H9 (cell line): ENCODE data around the gene NUP133. TPM values are rescaled to one million over a fixed set of nuclear protein-coding genes. Genes with fewer than 3 reads are reported as not detected.

Experiments
- DNase-seq: peaks from one replicate; pipeline ENCODE4 v3.0.0-alpha.2; 2017
- H2AFZ ChIP-seq: one replicate; pipeline ENCODE4 v1.6.1; 2013; ENCODE audit warnings: mild to moderate bottlenecking, low read length, control low read depth, moderate library complexity
- H2AK5ac ChIP-seq: 2 replicates; pipeline ENCODE4 v1.6.1; 2013; ENCODE audit warnings: low read length, control low read depth, mixed read lengths; ENCODE audit not compliant: insufficient read length
- H2BK120ac ChIP-seq: one replicate; pipeline ENCODE4 v1.6.1; 2013; ENCODE audit warnings: low read depth, mild to moderate bottlenecking, low read length, control low read depth, inconsistent platforms; ENCODE audit not compliant: poor library complexity, severe bottlenecking
- H2BK12ac ChIP-seq: 2 replicates; pipeline ENCODE4 v1.6.1; 2013; ENCODE audit warnings: low read length, control low read depth, mixed read lengths, low read depth; ENCODE audit not compliant: insufficient read length
- H2BK15ac ChIP-seq: 2 replicates; pipeline ENCODE4 v1.6.1; 2013; ENCODE audit warnings: low read depth, low read length, control low read depth
- H2BK20ac ChIP-seq: one replicate; pipeline ENCODE4 v1.6.1; 2013; ENCODE audit warnings: low read depth, mild to moderate bottlenecking, low read length, control low read depth, inconsistent platforms; ENCODE audit not compliant: poor library complexity, severe bottlenecking
- H2BK5ac ChIP-seq: 2 replicates; pipeline ENCODE4 v1.6.1; 2013; ENCODE audit warnings: low read length, control low read depth, mixed read lengths; ENCODE audit not compliant: insufficient read length
- H3K14ac ChIP-seq: 2 replicates; pipeline ENCODE4 v1.6.1; 2013; ENCODE audit warnings: low read length, control low read depth; ENCODE audit not compliant: insufficient read depth
- H3K18ac ChIP-seq: 2 replicates; pipeline ENCODE4 v1.6.1; 2013; ENCODE audit warnings: low read depth, mild to moderate bottlenecking, mixed read lengths, low read length, control low read depth; ENCODE audit not compliant: insufficient read length
- H3K23ac ChIP-seq: 2 replicates; pipeline ENCODE4 v1.6.1; 2013; ENCODE audit warnings: low read length, control low read depth, mixed read lengths, low read depth; ENCODE audit not compliant: insufficient read length
- H3K23me2 ChIP-seq: 2 replicates; pipeline ENCODE4 v1.6.1; 2013; ENCODE audit warnings: low read depth, mild to moderate bottlenecking, mixed read lengths, low read length, control low read depth; ENCODE audit not compliant: insufficient read length, poor library complexity, severe bottlenecking
- H3K27ac ChIP-seq: 2 replicates; pipeline ENCODE4 v1.5.1; 2013; ENCODE audit warnings: low read length, control low read depth, mixed read lengths, low read depth; ENCODE audit not compliant: insufficient read length
- H3K27me3 ChIP-seq: 2 replicates; pipeline ENCODE4 v1.6.1; 2013; ENCODE audit warnings: low read length, control low read depth, inconsistent platforms; ENCODE audit not compliant: insufficient read depth
- H3K4ac ChIP-seq: 2 replicates; pipeline ENCODE4 v1.6.1; 2013; ENCODE audit warnings: low read depth, mild to moderate bottlenecking, control low read depth, inconsistent platforms, low read length, moderate library complexity
- H3K4me1 ChIP-seq: 2 replicates; pipeline ENCODE4 v1.6.1; 2013; ENCODE audit warnings: low read length, control low read depth, inconsistent platforms; ENCODE audit not compliant: insufficient read depth
- H3K4me2 ChIP-seq: 2 replicates; pipeline ENCODE4 v1.6.1; 2013; ENCODE audit warnings: low read length, control low read depth, mixed read lengths; ENCODE audit not compliant: insufficient read length, insufficient read depth
- H3K56ac ChIP-seq: 2 replicates; pipeline ENCODE4 v1.6.1; 2013; ENCODE audit warnings: low read depth, mild to moderate bottlenecking, mixed read lengths, low read length, control low read depth; ENCODE audit not compliant: insufficient read length
- H3K79me1 ChIP-seq: 2 replicates; pipeline ENCODE4 v1.6.1; 2013; ENCODE audit warnings: low read depth, mild to moderate bottlenecking, moderate library complexity, low read length, control low read depth, inconsistent platforms; ENCODE audit not compliant: insufficient read depth, poor library complexity, severe bottlenecking
- H3K79me2 ChIP-seq: 2 replicates; pipeline ENCODE4 v1.6.1; 2013; ENCODE audit warnings: low read length, control low read depth, inconsistent platforms; ENCODE audit not compliant: insufficient read depth
- H3K9ac ChIP-seq: 2 replicates; pipeline ENCODE4 v1.6.1; 2013; ENCODE audit warnings: low read length, control low read depth, mixed read lengths; ENCODE audit not compliant: insufficient read length; ENCODE audit errors: extremely low read depth
- H3K9me3 ChIP-seq: one replicate; pipeline ENCODE4 v1.6.1; 2013; ENCODE audit warnings: low read depth, low read length, inconsistent platforms; ENCODE audit not compliant: control insufficient read depth
- H3T11ph ChIP-seq: one replicate; pipeline ENCODE4 v1.6.1; 2013; ENCODE audit warnings: mild to moderate bottlenecking, low read length, control low read depth, inconsistent platforms
- H4K20me1 ChIP-seq: one replicate; pipeline ENCODE4 v1.6.1; 2013; ENCODE audit not compliant: control insufficient read depth, insufficient read length, insufficient read depth
- H4K5ac ChIP-seq: 2 replicates; pipeline ENCODE4 v1.6.1; 2013; ENCODE audit warnings: low read depth, mild to moderate bottlenecking, mixed read lengths, low read length, control low read depth; ENCODE audit not compliant: insufficient read length
- H4K8ac ChIP-seq: replicated peaks from 2 replicates; pipeline ENCODE4 v1.6.1; 2013; ENCODE audit warnings: low read length, control low read depth, mixed read lengths, low read depth; ENCODE audit not compliant: insufficient read length
- H4K91ac ChIP-seq: 2 replicates; pipeline ENCODE4 v1.6.1; 2013; ENCODE audit warnings: low read depth, mild to moderate bottlenecking, moderate library complexity, mixed read lengths, low read length, control low read depth; ENCODE audit not compliant: insufficient read length
- H3K27ac Mint-ChIP-seq, 3 experiments: 2 replicates in 2 of 3; 3 replicates in 1 of 3; pipeline ENCODE4 v1.8.0; 2020 to 2021; ENCODE audit warnings: mixed read lengths in 3 of 3, mild to moderate bottlenecking in 1 of 3, moderate library complexity in 1 of 3
- H3K27me3 Mint-ChIP-seq: 2 replicates; pipeline ENCODE4 v1.8.0; 2021; ENCODE audit warnings: low read depth, mild to moderate bottlenecking, moderate library complexity, mixed read lengths
- H3K36me3 Mint-ChIP-seq, 3 experiments: 2 replicates in 2 of 3; 3 replicates in 1 of 3; pipeline ENCODE4 v1.8.0; 2020 to 2021; ENCODE audit warnings: low read depth in 3 of 3, mixed read lengths in 3 of 3; ENCODE audit not compliant: insufficient read depth in 1 of 3
- H3K4me1 Mint-ChIP-seq, 2 experiments: 2 replicates each; pipeline ENCODE4 v1.8.0; 2020; ENCODE audit warnings: mixed read lengths in 2 of 2
- H3K4me3 Mint-ChIP-seq, 2 experiments: 2 replicates in 1 of 2; 3 replicates in 1 of 2; pipeline ENCODE4 v1.8.0; 2020 to 2021; ENCODE audit warnings: mild to moderate bottlenecking in 2 of 2, mixed read lengths in 2 of 2, moderate library complexity in 1 of 2
- H3K9me3 Mint-ChIP-seq, 2 experiments: 2 replicates in 1 of 2; 3 replicates in 1 of 2; pipeline ENCODE4 v1.8.0; 2020; ENCODE audit warnings: mild to moderate bottlenecking in 2 of 2, mixed read lengths in 2 of 2, moderate library complexity in 1 of 2
- WGBS: extraction: QIAGEN DNeasy Blood & Tissue Kit; methylation state at CpG from one replicate; pipeline ENCODE4 v1.1.7; 2013; ENCODE audit warnings: missing lambda C conversion rate, low lambda C conversion rate, mixed read lengths; ENCODE audit not compliant: insufficient read length; ENCODE audit errors: extremely low coverage; 5-methylcytosine and 5-hydroxymethylcytosine counted together
- total RNA-seq: library from RNA; stranded (reverse); gene quantifications from 2 replicates; pipeline ENCODE4 v1.2.1, GENCODE V29; 2021
- TF ChIP-seq, protein P1 (sequence below): fragments of 200-600 bp; sonication (generic); conservative IDR thresholded peaks from 3 replicates; pipeline ENCODE4 v1.8.0; 2021; ENCODE audit warnings: antibody characterized with exemption, mild to moderate bottlenecking

Gene NUP133
- total RNA-seq, 1 experiment from 2014 or later = 71.3 TPM

DNA sequence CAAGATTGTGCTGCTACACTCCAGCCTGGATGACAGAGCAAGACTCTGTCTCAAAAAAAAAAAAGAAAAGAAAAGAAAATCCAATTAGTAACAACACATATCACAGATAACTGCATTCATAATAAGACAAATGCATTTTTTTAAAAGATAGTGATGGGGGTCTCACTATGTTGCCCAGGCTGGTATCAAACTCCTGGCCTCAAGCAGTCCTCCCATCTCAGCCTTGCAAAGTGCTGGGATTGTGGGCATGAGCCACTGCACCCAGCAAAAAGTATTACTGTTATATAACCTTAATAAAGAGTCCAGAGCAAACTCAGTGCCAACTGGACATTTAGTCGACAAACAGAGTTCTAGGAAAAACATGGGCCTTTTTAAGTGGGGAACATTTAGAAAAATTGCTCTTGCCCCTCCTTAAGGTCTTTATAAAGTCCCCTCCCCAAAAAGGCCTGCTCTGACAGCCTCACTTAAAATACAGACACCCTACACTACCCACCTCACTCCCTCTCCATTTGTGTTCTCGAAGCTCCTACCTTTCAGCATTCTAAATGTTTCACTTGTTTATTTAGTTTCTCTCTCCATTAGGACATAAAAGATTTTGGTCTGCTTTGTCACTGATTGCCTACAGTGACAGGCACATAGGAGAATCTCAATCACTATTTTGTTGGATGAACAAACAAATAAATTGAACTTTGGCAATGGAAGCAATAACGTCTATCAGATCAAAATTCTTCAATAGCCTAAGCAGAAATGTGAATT, 42.8 kb upstream of the NUP133 start:
- Histone ChIP-seq H3K9me3 (no peaks in the 10 kb centered on the region), H3K27me3 (no peaks in the 10 kb centered on the region), H3K4ac (no peak overlapping the region), H4K8ac (no peak overlapping the region), H2AK5ac (no peak overlapping the region), H3K23ac (no peak overlapping the region), H2BK20ac (no peak overlapping the region), H4K5ac (no peak overlapping the region), H2BK120ac (no peak overlapping the region), H3K18ac (no peak overlapping the region), H3K79me1 (peaks cover 3% of the 10 kb centered on the region), H2BK15ac (no peak overlapping the region), H4K20me1 (no peaks in the 10 kb centered on the region), H3K4me1 (no peaks in the 10 kb centered on the region), H2BK12ac (no peak overlapping the region), H2BK5ac (no peak overlapping the region), H3K14ac (no peak overlapping the region), H3K27ac (no peak overlapping the region), H4K91ac (no peak overlapping the region), H3K79me2 (no peaks in the 10 kb centered on the region), H3K23me2 (no peaks in the 10 kb centered on the region), H3T11ph (no peak overlapping the region), H3K9ac (no peak overlapping the region), H2AFZ (no peak overlapping the region), H3K56ac (no peak overlapping the region), H3K4me2 (no peak overlapping the region)
- Mint-ChIP-seq H3K4me1 (peaks cover 14 to 15% of the 10 kb centered on the region in 2 experiments), H3K4me3 (no peak overlapping the region), H3K27me3 (no peaks in the 10 kb centered on the region), H3K9me3 (no peaks in the 10 kb centered on the region), H3K27ac (no peak overlapping the region), H3K36me3 (peaks cover 0 to 19% (median 11%) of the 10 kb centered on the region in 3 experiments; a peak in 4 of 7 replicates)
- no peak for DNase-seq
- no CpG with 5 or more reads among the region's 3 CpGs for WGBS
- TF ChIP-seq, protein P1, sequence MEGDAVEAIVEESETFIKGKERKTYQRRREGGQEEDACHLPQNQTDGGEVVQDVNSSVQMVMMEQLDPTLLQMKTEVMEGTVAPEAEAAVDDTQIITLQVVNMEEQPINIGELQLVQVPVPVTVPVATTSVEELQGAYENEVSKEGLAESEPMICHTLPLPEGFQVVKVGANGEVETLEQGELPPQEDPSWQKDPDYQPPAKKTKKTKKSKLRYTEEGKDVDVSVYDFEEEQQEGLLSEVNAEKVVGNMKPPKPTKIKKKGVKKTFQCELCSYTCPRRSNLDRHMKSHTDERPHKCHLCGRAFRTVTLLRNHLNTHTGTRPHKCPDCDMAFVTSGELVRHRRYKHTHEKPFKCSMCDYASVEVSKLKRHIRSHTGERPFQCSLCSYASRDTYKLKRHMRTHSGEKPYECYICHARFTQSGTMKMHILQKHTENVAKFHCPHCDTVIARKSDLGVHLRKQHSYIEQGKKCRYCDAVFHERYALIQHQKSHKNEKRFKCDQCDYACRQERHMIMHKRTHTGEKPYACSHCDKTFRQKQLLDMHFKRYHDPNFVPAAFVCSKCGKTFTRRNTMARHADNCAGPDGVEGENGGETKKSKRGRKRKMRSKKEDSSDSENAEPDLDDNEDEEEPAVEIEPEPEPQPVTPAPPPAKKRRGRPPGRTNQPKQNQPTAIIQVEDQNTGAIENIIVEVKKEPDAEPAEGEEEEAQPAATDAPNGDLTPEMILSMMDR = no peak
